H9 (cell line): Measurements from ENCODE around the gene MAST4. TPM values are rescaled to one million over a fixed set of nuclear protein-coding genes. Genes with fewer than 3 reads are reported as not detected.

Experiments
- DNase-seq: peaks from one replicate; pipeline ENCODE4 v3.0.0-alpha.2; 2017
- H2AFZ ChIP-seq: one replicate; pipeline ENCODE4 v1.6.1; 2013; ENCODE audit warnings: mild to moderate bottlenecking, low read length, control low read depth, moderate library complexity
- H2AK5ac ChIP-seq: 2 replicates; pipeline ENCODE4 v1.6.1; 2013; ENCODE audit warnings: low read length, control low read depth, mixed read lengths; ENCODE audit not compliant: insufficient read length
- H2BK120ac ChIP-seq: one replicate; pipeline ENCODE4 v1.6.1; 2013; ENCODE audit warnings: low read depth, mild to moderate bottlenecking, low read length, control low read depth, inconsistent platforms; ENCODE audit not compliant: poor library complexity, severe bottlenecking
- H2BK12ac ChIP-seq: 2 replicates; pipeline ENCODE4 v1.6.1; 2013; ENCODE audit warnings: low read length, control low read depth, mixed read lengths, low read depth; ENCODE audit not compliant: insufficient read length
- H2BK15ac ChIP-seq: 2 replicates; pipeline ENCODE4 v1.6.1; 2013; ENCODE audit warnings: low read depth, low read length, control low read depth
- H2BK20ac ChIP-seq: one replicate; pipeline ENCODE4 v1.6.1; 2013; ENCODE audit warnings: low read depth, mild to moderate bottlenecking, low read length, control low read depth, inconsistent platforms; ENCODE audit not compliant: poor library complexity, severe bottlenecking
- H2BK5ac ChIP-seq: 2 replicates; pipeline ENCODE4 v1.6.1; 2013; ENCODE audit warnings: low read length, control low read depth, mixed read lengths; ENCODE audit not compliant: insufficient read length
- H3K14ac ChIP-seq: 2 replicates; pipeline ENCODE4 v1.6.1; 2013; ENCODE audit warnings: low read length, control low read depth; ENCODE audit not compliant: insufficient read depth
- H3K18ac ChIP-seq: 2 replicates; pipeline ENCODE4 v1.6.1; 2013; ENCODE audit warnings: low read depth, mild to moderate bottlenecking, mixed read lengths, low read length, control low read depth; ENCODE audit not compliant: insufficient read length
- H3K23ac ChIP-seq: 2 replicates; pipeline ENCODE4 v1.6.1; 2013; ENCODE audit warnings: low read length, control low read depth, mixed read lengths, low read depth; ENCODE audit not compliant: insufficient read length
- H3K23me2 ChIP-seq: 2 replicates; pipeline ENCODE4 v1.6.1; 2013; ENCODE audit warnings: low read depth, mild to moderate bottlenecking, mixed read lengths, low read length, control low read depth; ENCODE audit not compliant: insufficient read length, poor library complexity, severe bottlenecking
- H3K27ac ChIP-seq: 2 replicates; pipeline ENCODE4 v1.5.1; 2013; ENCODE audit warnings: low read length, control low read depth, mixed read lengths, low read depth; ENCODE audit not compliant: insufficient read length
- H3K27me3 ChIP-seq: 2 replicates; pipeline ENCODE4 v1.6.1; 2013; ENCODE audit warnings: low read length, control low read depth, inconsistent platforms; ENCODE audit not compliant: insufficient read depth
- H3K4ac ChIP-seq: 2 replicates; pipeline ENCODE4 v1.6.1; 2013; ENCODE audit warnings: low read depth, mild to moderate bottlenecking, control low read depth, inconsistent platforms, low read length, moderate library complexity
- H3K4me1 ChIP-seq: 2 replicates; pipeline ENCODE4 v1.6.1; 2013; ENCODE audit warnings: low read length, control low read depth, inconsistent platforms; ENCODE audit not compliant: insufficient read depth
- H3K4me2 ChIP-seq: 2 replicates; pipeline ENCODE4 v1.6.1; 2013; ENCODE audit warnings: low read length, control low read depth, mixed read lengths; ENCODE audit not compliant: insufficient read length, insufficient read depth
- H3K56ac ChIP-seq: 2 replicates; pipeline ENCODE4 v1.6.1; 2013; ENCODE audit warnings: low read depth, mild to moderate bottlenecking, mixed read lengths, low read length, control low read depth; ENCODE audit not compliant: insufficient read length
- H3K79me1 ChIP-seq: 2 replicates; pipeline ENCODE4 v1.6.1; 2013; ENCODE audit warnings: low read depth, mild to moderate bottlenecking, moderate library complexity, low read length, control low read depth, inconsistent platforms; ENCODE audit not compliant: insufficient read depth, poor library complexity, severe bottlenecking
- H3K79me2 ChIP-seq: 2 replicates; pipeline ENCODE4 v1.6.1; 2013; ENCODE audit warnings: low read length, control low read depth, inconsistent platforms; ENCODE audit not compliant: insufficient read depth
- H3K9ac ChIP-seq: 2 replicates; pipeline ENCODE4 v1.6.1; 2013; ENCODE audit warnings: low read length, control low read depth, mixed read lengths; ENCODE audit not compliant: insufficient read length; ENCODE audit errors: extremely low read depth
- H3K9me3 ChIP-seq: one replicate; pipeline ENCODE4 v1.6.1; 2013; ENCODE audit warnings: low read depth, low read length, inconsistent platforms; ENCODE audit not compliant: control insufficient read depth
- H3T11ph ChIP-seq: one replicate; pipeline ENCODE4 v1.6.1; 2013; ENCODE audit warnings: mild to moderate bottlenecking, low read length, control low read depth, inconsistent platforms
- H4K20me1 ChIP-seq: one replicate; pipeline ENCODE4 v1.6.1; 2013; ENCODE audit not compliant: control insufficient read depth, insufficient read length, insufficient read depth
- H4K5ac ChIP-seq: 2 replicates; pipeline ENCODE4 v1.6.1; 2013; ENCODE audit warnings: low read depth, mild to moderate bottlenecking, mixed read lengths, low read length, control low read depth; ENCODE audit not compliant: insufficient read length
- H4K8ac ChIP-seq: replicated peaks from 2 replicates; pipeline ENCODE4 v1.6.1; 2013; ENCODE audit warnings: low read length, control low read depth, mixed read lengths, low read depth; ENCODE audit not compliant: insufficient read length
- H4K91ac ChIP-seq: 2 replicates; pipeline ENCODE4 v1.6.1; 2013; ENCODE audit warnings: low read depth, mild to moderate bottlenecking, moderate library complexity, mixed read lengths, low read length, control low read depth; ENCODE audit not compliant: insufficient read length
- H3K27ac Mint-ChIP-seq, 3 experiments: 2 replicates in 2 of 3; 3 replicates in 1 of 3; pipeline ENCODE4 v1.8.0; 2020 to 2021; ENCODE audit warnings: mixed read lengths in 3 of 3, mild to moderate bottlenecking in 1 of 3, moderate library complexity in 1 of 3
- H3K27me3 Mint-ChIP-seq: 2 replicates; pipeline ENCODE4 v1.8.0; 2021; ENCODE audit warnings: low read depth, mild to moderate bottlenecking, moderate library complexity, mixed read lengths
- H3K36me3 Mint-ChIP-seq, 3 experiments: 2 replicates in 2 of 3; 3 replicates in 1 of 3; pipeline ENCODE4 v1.8.0; 2020 to 2021; ENCODE audit warnings: low read depth in 3 of 3, mixed read lengths in 3 of 3; ENCODE audit not compliant: insufficient read depth in 1 of 3
- H3K4me1 Mint-ChIP-seq, 2 experiments: 2 replicates each; pipeline ENCODE4 v1.8.0; 2020; ENCODE audit warnings: mixed read lengths in 2 of 2
- H3K4me3 Mint-ChIP-seq, 2 experiments: 2 replicates in 1 of 2; 3 replicates in 1 of 2; pipeline ENCODE4 v1.8.0; 2020 to 2021; ENCODE audit warnings: mild to moderate bottlenecking in 2 of 2, mixed read lengths in 2 of 2, moderate library complexity in 1 of 2
- H3K9me3 Mint-ChIP-seq, 2 experiments: 2 replicates in 1 of 2; 3 replicates in 1 of 2; pipeline ENCODE4 v1.8.0; 2020; ENCODE audit warnings: mild to moderate bottlenecking in 2 of 2, mixed read lengths in 2 of 2, moderate library complexity in 1 of 2
- WGBS: extraction: QIAGEN DNeasy Blood & Tissue Kit; methylation state at CpG from one replicate; pipeline ENCODE4 v1.1.7; 2013; ENCODE audit warnings: missing lambda C conversion rate, low lambda C conversion rate, mixed read lengths; ENCODE audit not compliant: insufficient read length; ENCODE audit errors: extremely low coverage; 5-methylcytosine and 5-hydroxymethylcytosine counted together
- total RNA-seq: library from RNA; stranded (reverse); gene quantifications from 2 replicates; pipeline ENCODE4 v1.2.1, GENCODE V29; 2021
- TF ChIP-seq, protein P1 (sequence below): fragments of 200-600 bp; sonication (generic); conservative IDR thresholded peaks from 3 replicates; pipeline ENCODE4 v1.8.0; 2021; ENCODE audit warnings: antibody characterized with exemption, mild to moderate bottlenecking

Gene MAST4
- total RNA-seq, 1 experiment from 2014 or later = 3.7 TPM

DNA sequence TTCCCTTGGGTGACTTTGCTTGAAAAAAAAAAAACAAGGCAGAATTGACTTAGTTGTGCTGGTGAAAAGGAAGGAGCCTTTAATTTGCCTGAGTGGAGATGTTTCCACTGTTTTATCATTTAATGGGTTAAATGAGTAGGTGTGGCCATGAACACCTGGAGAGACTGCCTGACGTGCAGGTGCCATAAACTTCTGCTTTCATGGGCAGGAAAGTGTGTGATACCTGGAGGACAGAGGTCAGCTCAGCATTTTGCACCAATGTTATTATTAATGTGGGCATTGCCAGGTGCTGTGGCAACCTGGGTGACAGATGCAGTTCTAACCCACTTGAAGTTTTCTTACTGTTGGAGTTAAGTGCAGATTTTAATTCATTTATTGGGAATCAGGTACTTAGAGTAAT is 455.0 kb downstream of the MAST4 start:
- no peak overlapping the region for H3K27ac Mint-ChIP-seq
- H3K27ac ChIP-seq = no peak overlapping the region

More for the DNA sequence above, 455.0 kb downstream of the MAST4 start:
- Histone ChIP-seq H3K27me3 (no peaks in the 10 kb centered on the region), H4K8ac (no peak overlapping the region), H3K9ac (no peak overlapping the region), H3K23me2 (no peaks in the 10 kb centered on the region), H3K4ac (no peak overlapping the region), H2BK15ac (no peak overlapping the region), H2BK120ac (no peak overlapping the region), H3K56ac (no peak overlapping the region), H3K79me1 (no peaks in the 10 kb centered on the region), H2AK5ac (no peak overlapping the region), H2AFZ (no peak overlapping the region), H3K9me3 (no peaks in the 10 kb centered on the region), H2BK12ac (no peak overlapping the region), H3K14ac (no peak overlapping the region), H4K20me1 (no peaks in the 10 kb centered on the region), H3K23ac (no peak overlapping the region), H3T11ph (no peak overlapping the region), H4K5ac (no peak overlapping the region), H4K91ac (no peak overlapping the region), H3K18ac (no peak overlapping the region), H3K79me2 (no peaks in the 10 kb centered on the region), H3K4me1 (no peaks in the 10 kb centered on the region; the same call in 1 of the 2 replicates), H2BK5ac (no peak overlapping the region), H2BK20ac (no peak overlapping the region), H3K4me2 (no peak overlapping the region)
- H3K36me3 Mint-ChIP-seq = no peaks in the 10 kb centered on the region
- DNase-seq = no peak
- TF ChIP-seq, protein P1, sequence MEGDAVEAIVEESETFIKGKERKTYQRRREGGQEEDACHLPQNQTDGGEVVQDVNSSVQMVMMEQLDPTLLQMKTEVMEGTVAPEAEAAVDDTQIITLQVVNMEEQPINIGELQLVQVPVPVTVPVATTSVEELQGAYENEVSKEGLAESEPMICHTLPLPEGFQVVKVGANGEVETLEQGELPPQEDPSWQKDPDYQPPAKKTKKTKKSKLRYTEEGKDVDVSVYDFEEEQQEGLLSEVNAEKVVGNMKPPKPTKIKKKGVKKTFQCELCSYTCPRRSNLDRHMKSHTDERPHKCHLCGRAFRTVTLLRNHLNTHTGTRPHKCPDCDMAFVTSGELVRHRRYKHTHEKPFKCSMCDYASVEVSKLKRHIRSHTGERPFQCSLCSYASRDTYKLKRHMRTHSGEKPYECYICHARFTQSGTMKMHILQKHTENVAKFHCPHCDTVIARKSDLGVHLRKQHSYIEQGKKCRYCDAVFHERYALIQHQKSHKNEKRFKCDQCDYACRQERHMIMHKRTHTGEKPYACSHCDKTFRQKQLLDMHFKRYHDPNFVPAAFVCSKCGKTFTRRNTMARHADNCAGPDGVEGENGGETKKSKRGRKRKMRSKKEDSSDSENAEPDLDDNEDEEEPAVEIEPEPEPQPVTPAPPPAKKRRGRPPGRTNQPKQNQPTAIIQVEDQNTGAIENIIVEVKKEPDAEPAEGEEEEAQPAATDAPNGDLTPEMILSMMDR = no peak
- no peak overlapping the region for H3K4me3 Mint-ChIP-seq
- peaks cover 9 to 13% of the 10 kb centered on the region in 2 experiments for H3K4me1 Mint-ChIP-seq
- no peaks in the 10 kb centered on the region for H3K9me3 Mint-ChIP-seq
- no CpG with 5 or more reads among the region's 1 CpG for WGBS
- no peaks in the 10 kb centered on the region for H3K27me3 Mint-ChIP-seq
